Measurements from ENCODE around the gene DCLK1. TPM values are rescaled to one million over a fixed set of nuclear protein-coding genes. Genes with fewer than 3 reads are reported as not detected.

Gene DCLK1
- total RNA-seq, 1 experiment from 2014 or later: 36.2 TPM

DNA sequence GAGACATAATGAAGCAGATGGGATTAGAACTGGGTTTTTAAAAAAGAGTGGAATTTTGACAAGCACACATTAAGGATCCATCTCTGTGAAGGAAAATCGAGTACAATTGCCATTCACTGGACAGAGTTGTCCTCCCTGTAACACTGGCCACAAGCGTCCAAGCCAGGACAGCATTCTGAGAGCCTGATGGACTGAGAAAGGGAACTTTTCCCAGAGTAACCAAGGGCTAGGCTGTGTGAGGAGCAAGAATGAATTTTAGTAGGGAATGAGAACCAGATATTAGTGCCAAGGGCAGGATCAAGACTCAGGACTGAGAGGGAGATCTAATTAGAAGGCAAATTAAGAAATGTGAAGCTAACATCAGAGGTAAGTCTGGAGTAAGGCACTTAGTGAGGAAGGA lies 73.1 kb downstream of the DCLK1 start:
- H3K18ac ChIP-seq (ENCODE audit: insufficient read length, low read depth, low read length): no peak overlapping the region
- no peak overlapping the region for H4K8ac ChIP-seq (replicated peaks; ENCODE audit: insufficient read length, low read depth, low read length)
- peaks cover 3 to 12% (median 6%) of the 10 kb centered on the region in 3 experiments for H3K36me3 Mint-ChIP-seq (ENCODE audit: insufficient read depth in 1 of 3, low read depth in 3 of 3)
- H2BK15ac ChIP-seq (ENCODE audit: low read depth, low read length): no peak overlapping the region
- H3T11ph ChIP-seq (ENCODE audit: low read length): no peak overlapping the region
- H3K4ac ChIP-seq (ENCODE audit: low read depth, low read length): no peak overlapping the region
- H4K20me1 ChIP-seq (ENCODE audit: control insufficient read depth, insufficient read depth, insufficient read length): no peaks in the 10 kb centered on the region
- peaks cover 10 to 11% of the 10 kb centered on the region in 2 experiments; a peak in 4 of 5 replicates for H3K9me3 Mint-ChIP-seq
- H2BK20ac ChIP-seq (ENCODE audit: low read depth, low read length, poor library complexity, severe bottlenecking): no peak overlapping the region
- no peak overlapping the region for H3K9ac ChIP-seq (ENCODE audit: extremely low read depth, insufficient read length, low read length)
- no peaks in the 10 kb centered on the region for H3K27me3 ChIP-seq (ENCODE audit: insufficient read depth, low read length)
- WGBS (ENCODE audit: extremely low coverage, insufficient read length, low lambda C conversion rate): no CpG with 5 or more reads among the region's 2 CpGs
- no peak overlapping the region for H3K27ac ChIP-seq (ENCODE audit: insufficient read length, low read depth, low read length)
- no peak for DNase-seq
- TF ChIP-seq, protein P1, sequence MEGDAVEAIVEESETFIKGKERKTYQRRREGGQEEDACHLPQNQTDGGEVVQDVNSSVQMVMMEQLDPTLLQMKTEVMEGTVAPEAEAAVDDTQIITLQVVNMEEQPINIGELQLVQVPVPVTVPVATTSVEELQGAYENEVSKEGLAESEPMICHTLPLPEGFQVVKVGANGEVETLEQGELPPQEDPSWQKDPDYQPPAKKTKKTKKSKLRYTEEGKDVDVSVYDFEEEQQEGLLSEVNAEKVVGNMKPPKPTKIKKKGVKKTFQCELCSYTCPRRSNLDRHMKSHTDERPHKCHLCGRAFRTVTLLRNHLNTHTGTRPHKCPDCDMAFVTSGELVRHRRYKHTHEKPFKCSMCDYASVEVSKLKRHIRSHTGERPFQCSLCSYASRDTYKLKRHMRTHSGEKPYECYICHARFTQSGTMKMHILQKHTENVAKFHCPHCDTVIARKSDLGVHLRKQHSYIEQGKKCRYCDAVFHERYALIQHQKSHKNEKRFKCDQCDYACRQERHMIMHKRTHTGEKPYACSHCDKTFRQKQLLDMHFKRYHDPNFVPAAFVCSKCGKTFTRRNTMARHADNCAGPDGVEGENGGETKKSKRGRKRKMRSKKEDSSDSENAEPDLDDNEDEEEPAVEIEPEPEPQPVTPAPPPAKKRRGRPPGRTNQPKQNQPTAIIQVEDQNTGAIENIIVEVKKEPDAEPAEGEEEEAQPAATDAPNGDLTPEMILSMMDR (conservative IDR thresholded peaks at IDR 0.05): no peak
- H3K23me2 ChIP-seq (ENCODE audit: insufficient read length, low read depth, low read length, poor library complexity, severe bottlenecking): no peaks in the 10 kb centered on the region
- H3K79me2 ChIP-seq (ENCODE audit: insufficient read depth, low read length): no peaks in the 10 kb centered on the region
- H4K91ac ChIP-seq (ENCODE audit: insufficient read length, low read depth, low read length): no peak overlapping the region
- no peak overlapping the region for H3K4me3 Mint-ChIP-seq
- no peaks in the 10 kb centered on the region for H3K27me3 Mint-ChIP-seq (ENCODE audit: low read depth)
- H3K27ac Mint-ChIP-seq: peak overlapping the region in 1 of 3 experiments; percentile 1; a peak in 1 of 7 replicates
- peaks cover 8 to 9% of the 10 kb centered on the region in 2 experiments for H3K4me1 Mint-ChIP-seq
- H2AK5ac ChIP-seq (ENCODE audit: insufficient read length, low read length): no peak overlapping the region
- no peaks in the 10 kb centered on the region for H3K9me3 ChIP-seq (ENCODE audit: control insufficient read depth, low read depth, low read length)
- no peaks in the 10 kb centered on the region for H3K4me1 ChIP-seq (ENCODE audit: insufficient read depth, low read length)
- no peak overlapping the region for H3K56ac ChIP-seq (ENCODE audit: insufficient read length, low read depth, low read length)
- no peak overlapping the region for H3K14ac ChIP-seq (ENCODE audit: insufficient read depth, low read length)
- H2BK12ac ChIP-seq (ENCODE audit: insufficient read length, low read depth, low read length): no peak overlapping the region
- no peak overlapping the region for H3K23ac ChIP-seq (ENCODE audit: insufficient read length, low read depth, low read length)
- no peaks in the 10 kb centered on the region for H3K79me1 ChIP-seq (ENCODE audit: insufficient read depth, low read depth, low read length, poor library complexity, severe bottlenecking)
- H3K4me2 ChIP-seq (ENCODE audit: insufficient read depth, insufficient read length, low read length): no peak overlapping the region
- no peak overlapping the region for H4K5ac ChIP-seq (ENCODE audit: insufficient read length, low read depth, low read length)
- H2BK5ac ChIP-seq (ENCODE audit: insufficient read length, low read length): no peak overlapping the region
- no peak overlapping the region for H2AFZ ChIP-seq (ENCODE audit: low read length)
- no peak overlapping the region for H2BK120ac ChIP-seq (ENCODE audit: low read depth, low read length, poor library complexity, severe bottlenecking)
